Stomach (tissue), 4 donors: ENCODE measurements around the gene TNNI2.

Source experiments
- POLR2A ChIP-seq, 4 donors: fragments of 450-650 bp; IDR thresholded peaks; one replicate each; pipeline ENCODE4 v1.6.1; 2016; ENCODE audit warnings: antibody characterized with exemption in 4 of 4, control low read depth in 2 of 4, mild to moderate bottlenecking in 1 of 4, moderate library complexity in 1 of 4
- POLR2AphosphoS5 ChIP-seq, 3 donors: sonication (generic); formaldehyde crosslinking; IDR thresholded peaks; one replicate each; pipeline ENCODE4 v1.6.1; 2016; ENCODE audit warnings: antibody characterized with exemption in 3 of 3
- TF ChIP-seq, protein P1 (sequence below), 7 experiments: fragments of 450-650 bp in 4 of 7; fragments of 200-600 bp in 3 of 7; sonication (generic) in 3 of 7; IDR thresholded peaks; one replicate each; pipeline ENCODE4 v1.5.1; 2016 to 2019; ENCODE audit warnings: antibody characterized with exemption in 7 of 7, control low read depth in 2 of 7, mild to moderate bottlenecking in 1 of 7

DNA sequence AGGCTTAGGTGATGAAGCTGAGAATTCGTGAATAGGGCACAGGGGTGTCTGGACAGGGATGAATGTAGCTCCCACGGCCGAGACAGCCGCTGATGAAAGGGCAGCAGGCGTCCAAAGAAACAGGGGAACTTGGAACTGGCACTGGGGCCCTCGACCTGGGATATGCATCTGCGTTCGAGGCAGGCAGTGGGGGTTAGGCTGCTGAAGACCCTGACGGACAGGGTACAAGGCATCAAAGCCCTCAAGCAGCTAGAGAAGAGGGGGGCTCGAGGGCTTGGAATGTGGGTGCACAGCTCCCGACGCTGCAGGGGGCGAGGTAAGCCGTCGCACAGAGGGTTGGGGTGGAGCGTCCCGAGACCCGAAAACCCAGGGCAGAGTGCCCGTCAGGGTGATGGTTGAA is 10.8 kb upstream of the TNNI2 start:
- TF ChIP-seq POLR2AphosphoS5 (IDR thresholded peaks at IDR 0.05) (no peak), POLR2A (IDR thresholded peaks at IDR 0.05) (no peak)
- TF ChIP-seq, protein P1, sequence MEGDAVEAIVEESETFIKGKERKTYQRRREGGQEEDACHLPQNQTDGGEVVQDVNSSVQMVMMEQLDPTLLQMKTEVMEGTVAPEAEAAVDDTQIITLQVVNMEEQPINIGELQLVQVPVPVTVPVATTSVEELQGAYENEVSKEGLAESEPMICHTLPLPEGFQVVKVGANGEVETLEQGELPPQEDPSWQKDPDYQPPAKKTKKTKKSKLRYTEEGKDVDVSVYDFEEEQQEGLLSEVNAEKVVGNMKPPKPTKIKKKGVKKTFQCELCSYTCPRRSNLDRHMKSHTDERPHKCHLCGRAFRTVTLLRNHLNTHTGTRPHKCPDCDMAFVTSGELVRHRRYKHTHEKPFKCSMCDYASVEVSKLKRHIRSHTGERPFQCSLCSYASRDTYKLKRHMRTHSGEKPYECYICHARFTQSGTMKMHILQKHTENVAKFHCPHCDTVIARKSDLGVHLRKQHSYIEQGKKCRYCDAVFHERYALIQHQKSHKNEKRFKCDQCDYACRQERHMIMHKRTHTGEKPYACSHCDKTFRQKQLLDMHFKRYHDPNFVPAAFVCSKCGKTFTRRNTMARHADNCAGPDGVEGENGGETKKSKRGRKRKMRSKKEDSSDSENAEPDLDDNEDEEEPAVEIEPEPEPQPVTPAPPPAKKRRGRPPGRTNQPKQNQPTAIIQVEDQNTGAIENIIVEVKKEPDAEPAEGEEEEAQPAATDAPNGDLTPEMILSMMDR (IDR thresholded peaks at IDR 0.05), result no peak
